Astrocyte of the cerebellum (primary cell): ENCODE measurements around the gene ASXL1.
"Not testable (repeated sequence)": the region's sequence is repeated elsewhere in the genome, so short reads cannot be mapped to it uniquely, and the experiment has no call there.

Experiments
- DNase-seq: peaks from one replicate; pipeline ENCODE4 v3.0.0-alpha.2; 2011; ENCODE audit warnings: low read depth
- H3K4me3 ChIP-seq: 2 replicates; pipeline ENCODE4 v1.5.1; 2011; ENCODE audit warnings: mild to moderate bottlenecking, low read depth, low read length, moderate library complexity
- in situ Hi-C: cut with HindIII; loops from 2 replicates; pipeline ENCODE4 v1.10.0; 2017; ENCODE audit warnings: low sequenced_read_pairs
- TF ChIP-seq, protein P1 (sequence below): IDR thresholded peaks from 2 replicates; pipeline ENCODE4 v1.5.1; 2012; ENCODE audit warnings: low read length, low read depth, moderate library complexity, mild to moderate bottlenecking; ENCODE audit errors: missing control alignments

ASXL1 gene

GRCh38 chr20:32365564-32365963 is 7.4 kb downstream of the ASXL1 start:
- TF ChIP-seq, protein P1, sequence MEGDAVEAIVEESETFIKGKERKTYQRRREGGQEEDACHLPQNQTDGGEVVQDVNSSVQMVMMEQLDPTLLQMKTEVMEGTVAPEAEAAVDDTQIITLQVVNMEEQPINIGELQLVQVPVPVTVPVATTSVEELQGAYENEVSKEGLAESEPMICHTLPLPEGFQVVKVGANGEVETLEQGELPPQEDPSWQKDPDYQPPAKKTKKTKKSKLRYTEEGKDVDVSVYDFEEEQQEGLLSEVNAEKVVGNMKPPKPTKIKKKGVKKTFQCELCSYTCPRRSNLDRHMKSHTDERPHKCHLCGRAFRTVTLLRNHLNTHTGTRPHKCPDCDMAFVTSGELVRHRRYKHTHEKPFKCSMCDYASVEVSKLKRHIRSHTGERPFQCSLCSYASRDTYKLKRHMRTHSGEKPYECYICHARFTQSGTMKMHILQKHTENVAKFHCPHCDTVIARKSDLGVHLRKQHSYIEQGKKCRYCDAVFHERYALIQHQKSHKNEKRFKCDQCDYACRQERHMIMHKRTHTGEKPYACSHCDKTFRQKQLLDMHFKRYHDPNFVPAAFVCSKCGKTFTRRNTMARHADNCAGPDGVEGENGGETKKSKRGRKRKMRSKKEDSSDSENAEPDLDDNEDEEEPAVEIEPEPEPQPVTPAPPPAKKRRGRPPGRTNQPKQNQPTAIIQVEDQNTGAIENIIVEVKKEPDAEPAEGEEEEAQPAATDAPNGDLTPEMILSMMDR: no peak
- H3K4me3 ChIP-seq: no peak overlapping the region
- in situ Hi-C loops: no loop called here
- DNase-seq: no peak

- TF ChIP-seq, protein P1: no peak
- in situ Hi-C loops: no loop called here
- H3K4me3 ChIP-seq: no peak overlapping the region
- DNase-seq: no peak
These were observed 8.2 kb downstream of the ASXL1 start for GRCh38 chr20:32366380-32366779.

DNA sequence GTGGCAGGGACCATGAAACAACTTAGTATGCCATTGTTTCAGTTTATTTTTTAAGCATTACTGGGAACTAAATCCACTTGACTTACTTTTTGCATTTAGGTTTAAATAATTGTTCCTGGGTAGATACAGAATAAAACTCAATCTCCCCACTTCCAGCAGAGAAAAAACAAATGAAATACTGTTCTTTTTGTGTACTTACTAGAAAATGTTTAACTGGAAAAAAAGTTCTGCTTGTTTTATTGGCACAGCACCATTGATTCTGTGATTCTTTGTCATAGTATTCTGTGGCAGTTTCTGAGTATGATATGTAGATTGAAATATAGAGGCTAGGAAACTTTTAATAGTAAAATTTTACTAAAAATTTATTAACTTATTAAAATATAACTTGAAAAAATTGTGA is 10.2 kb downstream of the ASXL1 start:
- TF ChIP-seq, protein P1: no peak
- in situ Hi-C loops: no loop called here
- DNase-seq: no peak

GRCh38 chr20:32368925-32369324 is 10.8 kb downstream of the ASXL1 start:
- H3K4me3 ChIP-seq: no peak overlapping the region
- DNase-seq: no peak
- TF ChIP-seq, protein P1: no peak
- in situ Hi-C loops: no loop called here

More for the DNA sequence above, 10.2 kb downstream of the ASXL1 start:
- no peak overlapping the region for H3K4me3 ChIP-seq

DNA sequence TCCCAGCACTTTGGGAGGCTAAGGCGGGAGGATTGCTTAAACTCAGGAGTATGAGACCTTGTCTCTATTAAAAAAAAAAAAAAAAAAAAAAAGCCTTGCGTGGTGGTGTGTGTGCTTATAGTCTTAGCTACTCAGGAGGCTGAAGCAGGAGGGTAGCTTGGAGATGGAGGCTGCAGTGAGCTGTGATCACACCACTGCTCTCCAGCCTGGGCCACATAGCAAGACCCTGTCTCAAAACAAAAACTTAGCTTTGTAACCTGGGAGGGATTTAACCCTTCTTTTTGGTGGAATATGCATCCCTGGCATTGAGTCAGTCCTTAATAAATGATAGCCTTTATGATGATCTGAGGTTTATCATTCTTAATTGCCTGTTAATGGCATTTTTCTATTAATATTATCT is 12.8 kb downstream of the ASXL1 start:
- no peak overlapping the region for H3K4me3 ChIP-seq
- DNase-seq: no peak
- in situ Hi-C loops: no loop called here
- TF ChIP-seq, protein P1: no peak

- in situ Hi-C loops: loop anchor here (5.0 kb wide), 1 partner anchor 101 kb away; the partner anchor contains the start of gene KIF3B
- no peak overlapping the region for H3K4me3 ChIP-seq
- TF ChIP-seq, protein P1: no peak
- DNase-seq: no peak
These were observed 20.3 kb downstream of the ASXL1 start for GRCh38 chr20:32378461-32378860.

DNA sequence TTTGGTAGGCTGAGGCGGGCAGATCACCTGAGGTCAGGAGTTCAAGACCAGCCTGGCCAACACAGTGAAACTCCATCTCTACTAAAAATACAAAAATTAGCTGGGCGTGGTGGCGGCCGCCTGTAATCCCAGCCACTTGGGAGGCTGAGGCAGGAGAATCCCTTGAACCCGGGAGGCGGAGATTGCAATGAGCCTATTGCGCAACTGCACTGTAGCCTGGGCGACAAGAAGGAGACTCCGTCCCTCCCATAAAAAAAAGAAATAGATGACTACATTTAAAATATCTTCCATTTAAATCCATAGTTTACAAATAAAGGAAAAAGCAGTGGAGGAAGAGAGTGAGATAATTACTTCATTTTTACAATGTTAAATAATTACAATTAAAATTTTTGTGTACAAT is 21.9 kb downstream of the ASXL1 start:
- in situ Hi-C loops, H3K4me3 ChIP-seq, DNase-seq: not testable (repeated sequence)
